Activated CD4-positive, alpha-beta memory T cell treated with anti-CD3 and anti-CD28 coated beads, Interleukin-2, amount 10 ng/mL, durations not matched to agents 7 days and 5 days (primary cell): ENCODE results near the gene CAMTA1. TPM values are rescaled to one million over a fixed set of nuclear protein-coding genes. Genes with fewer than 3 reads are reported as not detected.

Experiments
- CTCF ChIA-PET: fragments of 350-600 bp; sonication (Branson Sonifier 250); formaldehyde crosslinking; loops from one replicate; lab custom pipeline; 2021; ENCODE audit warnings: antibody characterized with exemption, inconsistent platforms; lab: Charles Lee
- POLR2A ChIA-PET: fragments of 350-600 bp; sonication (Branson Sonifier 250); formaldehyde crosslinking; loops from one replicate; lab custom pipeline; 2021; ENCODE audit warnings: antibody characterized with exemption; lab: Charles Lee
- DNase-seq: peaks from one replicate; pipeline ENCODE4 v3.0.0-alpha.2; 2020
- H3K27ac Mint-ChIP-seq: one replicate; pipeline ENCODE4 v1.8.0; 2021; ENCODE audit warnings: mild to moderate bottlenecking, mixed read lengths
- H3K27me3 Mint-ChIP-seq: one replicate; pipeline ENCODE4 v1.8.0; 2021; ENCODE audit warnings: mixed read lengths
- H3K36me3 Mint-ChIP-seq: one replicate; pipeline ENCODE4 v1.8.0; 2021; ENCODE audit warnings: low read depth, mixed read lengths
- H3K4me1 Mint-ChIP-seq: one replicate; pipeline ENCODE4 v1.8.0; 2021; ENCODE audit warnings: mixed read lengths
- H3K4me3 Mint-ChIP-seq: one replicate; pipeline ENCODE4 v1.8.0; 2021; ENCODE audit warnings: mild to moderate bottlenecking, mixed read lengths
- H3K9me3 Mint-ChIP-seq: one replicate; pipeline ENCODE4 v1.8.0; 2021; ENCODE audit warnings: mixed read lengths
- total RNA-seq, 2 experiments: library from RNA; stranded (reverse); gene quantifications; one replicate each; pipeline ENCODE4 v1.2.3, GENCODE V29; 2021

CAMTA1 gene
- total RNA-seq, 2 experiments from 2014 or later: 43.0 to 47.3 TPM

DNA sequence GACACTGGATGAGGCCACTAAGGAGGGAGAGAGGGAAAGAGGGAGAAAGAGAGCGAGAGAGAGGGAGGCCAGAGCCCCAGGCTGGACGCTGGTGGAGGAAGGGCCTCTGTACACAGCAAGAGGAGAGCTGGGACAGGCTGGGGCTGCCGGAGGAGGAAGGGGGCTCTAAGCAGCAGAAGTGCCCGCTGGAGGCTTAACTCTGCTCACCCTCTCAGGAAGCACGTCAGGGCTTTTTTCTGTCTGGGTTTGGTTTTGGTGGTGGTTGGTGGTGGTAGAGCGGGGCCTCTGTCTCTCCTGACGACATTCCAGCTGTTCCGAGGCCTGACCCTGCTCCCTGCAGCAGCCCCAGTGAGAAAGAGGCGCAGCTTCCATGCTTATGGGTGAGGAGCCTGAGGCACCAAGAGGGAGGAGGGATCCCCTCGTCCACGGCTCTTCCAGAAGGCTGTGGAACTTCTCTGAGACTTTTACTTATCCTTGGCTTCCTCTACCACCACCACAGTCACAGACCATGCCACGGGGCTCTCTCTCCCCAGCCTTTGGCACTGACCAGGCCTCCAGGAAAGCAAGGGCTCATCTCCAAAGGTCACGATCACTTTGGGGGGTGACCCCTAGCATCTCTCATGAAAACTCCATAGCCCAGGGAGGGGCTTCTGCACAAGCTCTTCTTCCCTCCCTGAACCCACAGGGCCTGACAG lies 849.4 kb downstream of the CAMTA1 start:
- CTCF ChIA-PET: no interaction called here
- no peak for DNase-seq
- Mint-ChIP-seq H3K27me3 (peaks cover 6% of the 10 kb centered on the region), H3K4me3 (no peak overlapping the region), H3K9me3 (no peaks in the 10 kb centered on the region), H3K36me3 (no peaks in the 10 kb centered on the region), H3K4me1 (no peaks in the 10 kb centered on the region), H3K27ac (no peak overlapping the region)
- POLR2A ChIA-PET: no interaction called here

DNA sequence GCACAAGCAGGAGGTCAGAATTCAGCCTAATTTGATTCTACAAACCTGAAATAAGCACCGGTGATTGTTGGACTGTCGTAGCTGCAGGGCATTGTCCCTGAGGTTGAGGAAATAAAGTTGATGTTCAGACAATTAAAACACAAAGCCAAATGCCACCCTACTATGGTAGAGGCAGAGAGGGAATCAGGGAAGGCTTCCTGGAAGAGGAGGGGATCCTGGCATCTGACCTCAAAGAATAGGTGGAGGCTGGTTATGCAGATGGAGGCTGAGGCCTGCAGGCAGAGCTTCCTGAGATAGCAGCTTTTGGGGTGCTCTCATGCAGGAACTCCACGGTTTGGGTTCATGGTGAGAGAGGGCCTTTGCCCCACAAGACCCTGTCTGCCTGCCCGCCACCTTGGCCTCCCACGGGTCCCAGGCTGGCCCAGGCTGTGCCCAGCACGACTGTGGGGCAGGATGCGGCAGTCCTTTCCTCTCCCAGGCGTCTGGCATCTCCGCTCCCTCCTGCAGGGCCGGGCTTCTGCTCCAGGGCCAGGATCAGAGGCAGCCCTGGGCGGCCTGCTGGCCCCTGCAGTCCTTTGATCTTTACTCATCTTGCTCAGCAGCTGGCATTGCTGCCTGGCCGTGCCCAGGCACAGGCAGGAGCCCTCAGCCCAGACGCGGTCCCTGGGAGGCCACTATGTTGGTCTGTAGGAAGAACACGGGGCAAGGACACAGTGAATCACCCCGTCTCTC lies 851.7 kb downstream of the CAMTA1 start:
- ChIA-PET POLR2A (no interaction called here), CTCF (no interaction called here)
- H3K9me3 Mint-ChIP-seq: no peaks in the 10 kb centered on the region
- DNase-seq: no peak
- peaks cover 4% of the 10 kb centered on the region for H3K27me3 Mint-ChIP-seq
- no peaks in the 10 kb centered on the region for H3K36me3 Mint-ChIP-seq
- no peak overlapping the region for H3K4me3 Mint-ChIP-seq
- H3K4me1 Mint-ChIP-seq: no peaks in the 10 kb centered on the region
- no peak overlapping the region for H3K27ac Mint-ChIP-seq

DNA sequence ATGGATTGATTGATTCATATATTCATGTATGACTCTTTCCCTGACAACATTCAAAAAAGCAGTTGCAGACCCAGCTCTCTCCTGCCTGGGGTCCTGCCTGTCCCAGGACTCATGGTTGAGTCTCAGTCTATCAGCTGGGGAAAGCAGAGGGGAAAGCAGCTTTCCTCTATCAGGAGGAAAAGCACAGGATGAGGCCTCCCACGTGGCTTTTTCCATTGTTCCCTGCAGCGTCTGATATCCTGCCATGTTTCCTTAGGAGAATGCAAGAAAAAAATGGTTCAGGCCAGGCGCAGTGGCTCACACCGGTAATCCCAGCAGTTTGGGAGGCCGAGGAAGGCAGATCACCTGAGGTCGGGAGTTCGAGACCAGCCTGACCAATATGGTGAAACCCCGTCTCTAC lies 852.8 kb downstream of the CAMTA1 start:
- H3K36me3 Mint-ChIP-seq: no peaks in the 10 kb centered on the region
- POLR2A ChIA-PET: no interaction called here
- H3K27me3 Mint-ChIP-seq: no peaks in the 10 kb centered on the region
- H3K9me3 Mint-ChIP-seq: no peaks in the 10 kb centered on the region
- no peak overlapping the region for H3K27ac Mint-ChIP-seq
- H3K4me1 Mint-ChIP-seq: no peaks in the 10 kb centered on the region
- no peak for DNase-seq
- no peak overlapping the region for H3K4me3 Mint-ChIP-seq
- CTCF ChIA-PET: no interaction called here

DNA sequence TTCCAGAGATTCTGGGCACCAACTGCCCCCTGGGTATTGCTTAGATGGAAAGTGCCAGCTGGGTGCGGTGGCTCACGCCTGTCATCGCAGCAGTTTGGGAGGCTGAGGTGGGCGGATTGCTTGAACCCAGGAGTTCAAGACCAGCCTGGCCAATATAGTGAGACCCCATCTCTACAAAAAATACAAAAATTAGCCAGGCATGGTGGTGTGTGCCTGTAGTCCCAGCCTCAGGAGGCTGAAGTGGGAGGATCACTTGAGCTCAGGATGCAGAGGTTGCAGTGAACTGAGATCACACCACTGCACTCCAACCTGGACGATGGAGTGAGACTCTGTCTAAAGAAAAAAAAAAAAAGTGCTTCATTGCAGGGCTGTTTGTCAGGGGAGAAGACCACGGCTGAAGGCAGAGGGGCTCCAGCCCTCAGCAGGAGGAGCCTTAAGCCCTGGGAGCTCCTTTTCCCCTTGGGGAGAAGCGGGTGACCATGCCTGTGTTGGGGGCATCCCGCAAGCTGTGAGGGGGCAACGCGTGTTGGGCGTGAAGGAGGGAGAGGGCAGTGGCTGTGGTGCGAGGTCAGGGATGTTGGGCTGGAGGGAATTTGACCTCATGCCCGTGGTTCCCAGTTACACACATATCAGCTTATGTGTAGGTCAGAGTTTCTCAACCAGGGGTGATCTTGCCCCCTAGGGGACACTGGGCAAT lies 854.3 kb downstream of the CAMTA1 start:
- Mint-ChIP-seq H3K9me3 (no peaks in the 10 kb centered on the region), H3K4me1 (no peaks in the 10 kb centered on the region), H3K36me3 (no peaks in the 10 kb centered on the region), H3K27ac (no peak overlapping the region), H3K27me3 (no peaks in the 10 kb centered on the region), H3K4me3 (no peak overlapping the region)
- ChIA-PET POLR2A (no interaction called here), CTCF (no interaction called here)
- DNase-seq: no peak

DNA sequence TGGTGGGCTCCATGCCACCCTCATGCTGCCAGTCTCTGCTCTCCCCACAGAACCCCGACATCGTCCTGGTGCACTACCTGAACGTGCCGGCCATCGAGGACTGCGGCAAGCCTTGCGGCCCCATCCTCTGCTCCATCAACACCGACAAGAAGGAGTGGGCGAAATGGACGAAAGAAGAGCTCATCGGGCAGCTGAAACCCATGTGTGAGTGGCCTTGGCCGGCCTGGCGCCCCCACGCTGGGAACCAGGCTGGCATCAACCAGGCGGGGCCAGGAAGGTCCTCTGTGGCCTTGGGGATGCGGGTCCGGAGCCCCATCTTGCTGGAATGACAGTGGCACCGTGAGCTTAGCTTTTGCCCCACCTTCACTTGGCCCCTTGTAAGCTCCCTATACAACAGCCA lies 855.1 kb downstream of the CAMTA1 start:
- Mint-ChIP-seq H3K4me1 (no peaks in the 10 kb centered on the region), H3K9me3 (no peaks in the 10 kb centered on the region), H3K27ac (no peak overlapping the region), H3K27me3 (no peaks in the 10 kb centered on the region), H3K36me3 (no peaks in the 10 kb centered on the region), H3K4me3 (no peak overlapping the region)
- ChIA-PET POLR2A (no interaction called here), CTCF (no interaction called here)
- DNase-seq: no peak

DNA sequence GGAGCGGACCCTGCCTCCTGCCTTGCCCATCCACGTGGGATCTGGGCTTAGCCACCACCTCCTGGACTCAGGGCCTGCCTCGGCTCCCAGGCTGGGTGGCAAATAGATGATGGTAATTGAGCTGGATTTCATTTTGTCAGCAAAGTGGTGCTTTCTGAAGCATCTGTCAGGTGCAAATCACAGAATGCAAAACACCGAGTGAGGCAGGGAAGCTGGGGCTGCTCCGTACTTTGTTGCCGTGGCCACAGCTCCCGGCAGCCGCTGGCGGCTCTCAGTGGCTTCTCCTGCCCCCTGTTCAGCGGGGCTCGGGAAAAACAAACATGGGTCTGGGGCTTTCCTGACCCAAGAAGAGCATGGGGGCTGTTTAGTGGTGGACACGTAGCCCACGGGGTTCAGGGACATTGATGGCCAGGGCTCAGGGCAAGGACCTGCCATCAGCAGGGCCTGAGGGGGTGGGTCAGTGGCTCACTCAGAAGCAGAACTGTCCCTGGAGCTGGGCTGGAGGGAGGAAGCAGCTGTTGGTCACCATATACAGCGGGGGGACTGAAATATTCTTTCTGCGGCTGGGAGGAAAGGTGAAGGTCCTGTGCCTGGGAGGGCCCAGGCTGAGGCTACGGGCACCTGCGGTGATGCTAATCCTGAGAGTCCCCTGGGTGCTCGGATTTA lies 855.8 kb downstream of the CAMTA1 start:
- H3K4me3 Mint-ChIP-seq: no peak overlapping the region
- H3K36me3 Mint-ChIP-seq: no peaks in the 10 kb centered on the region
- H3K4me1 Mint-ChIP-seq: no peaks in the 10 kb centered on the region
- DNase-seq: no peak
- POLR2A ChIA-PET: no interaction called here
- no peak overlapping the region for H3K27ac Mint-ChIP-seq
- CTCF ChIA-PET: no interaction called here
- H3K27me3 Mint-ChIP-seq: no peaks in the 10 kb centered on the region
- H3K9me3 Mint-ChIP-seq: no peaks in the 10 kb centered on the region

DNA sequence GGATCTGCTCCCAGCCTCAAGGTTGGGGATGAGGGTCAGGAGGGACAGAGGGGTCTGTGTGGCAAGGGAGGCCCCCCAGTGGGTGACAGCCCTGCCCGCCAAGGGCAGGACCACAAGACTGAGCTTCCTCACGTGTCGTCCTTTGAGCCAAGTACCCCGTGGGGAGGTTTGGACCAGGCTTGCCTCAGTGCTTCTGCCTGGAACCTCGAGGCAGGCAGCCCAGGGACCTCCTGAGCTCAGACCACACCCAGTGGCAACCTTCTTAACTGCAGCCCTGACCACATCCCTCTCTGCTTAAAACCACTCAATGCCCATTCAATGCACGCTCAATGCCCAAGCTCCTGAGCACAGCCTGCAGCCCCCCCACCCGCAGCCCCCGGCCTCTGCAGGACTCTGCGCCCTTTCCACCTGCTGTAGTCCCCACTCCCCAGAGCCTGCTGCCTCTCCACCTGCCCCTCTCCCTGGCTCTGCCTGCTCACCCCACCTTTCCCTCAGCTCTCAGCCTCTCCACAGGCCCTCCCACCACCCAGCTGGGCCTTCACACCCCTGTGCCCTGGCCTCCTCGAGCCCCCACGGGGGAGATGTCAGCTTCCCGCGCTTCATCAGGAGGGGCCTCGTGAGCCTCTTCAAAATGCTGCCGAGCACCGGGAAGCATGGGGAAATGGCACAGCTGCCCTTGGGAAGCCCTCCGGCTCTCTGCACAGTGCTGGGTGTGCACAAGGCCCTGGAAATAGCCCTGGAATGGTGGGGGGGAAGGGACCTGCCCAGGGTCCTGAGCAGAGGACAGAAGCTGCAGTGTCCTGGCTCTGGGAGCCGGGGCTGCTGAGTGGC lies 856.5 kb downstream of the CAMTA1 start:
- POLR2A ChIA-PET: no interaction called here
- CTCF ChIA-PET: no interaction called here
- H3K4me3 Mint-ChIP-seq: no peak overlapping the region
- H3K36me3 Mint-ChIP-seq: no peaks in the 10 kb centered on the region
- no peaks in the 10 kb centered on the region for H3K4me1 Mint-ChIP-seq
- H3K9me3 Mint-ChIP-seq: no peaks in the 10 kb centered on the region
- DNase-seq: no peak
- no peaks in the 10 kb centered on the region for H3K27me3 Mint-ChIP-seq
- no peak overlapping the region for H3K27ac Mint-ChIP-seq

DNA sequence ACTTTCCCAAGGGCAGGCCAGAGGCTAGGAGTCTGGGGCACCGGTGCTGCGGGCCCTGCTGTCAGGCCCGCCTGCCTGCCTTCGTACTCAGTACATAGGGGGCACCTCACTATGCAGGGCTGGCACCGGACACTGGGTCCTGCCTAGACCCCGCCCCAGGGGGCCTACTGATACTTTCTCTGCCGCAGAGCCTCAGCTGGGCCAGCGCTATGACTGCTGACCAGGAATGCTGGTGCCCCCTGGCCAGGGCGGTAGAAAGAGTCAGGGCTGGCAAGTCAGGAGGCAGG lies 857.1 kb downstream of the CAMTA1 start:
- no peak overlapping the region for H3K4me3 Mint-ChIP-seq
- H3K4me1 Mint-ChIP-seq: no peaks in the 10 kb centered on the region
- H3K36me3 Mint-ChIP-seq: no peaks in the 10 kb centered on the region
- H3K9me3 Mint-ChIP-seq: no peaks in the 10 kb centered on the region
- DNase-seq: no peak
- ChIA-PET POLR2A (no interaction called here), CTCF (no interaction called here)
- H3K27me3 Mint-ChIP-seq: no peaks in the 10 kb centered on the region
- no peak overlapping the region for H3K27ac Mint-ChIP-seq

DNA sequence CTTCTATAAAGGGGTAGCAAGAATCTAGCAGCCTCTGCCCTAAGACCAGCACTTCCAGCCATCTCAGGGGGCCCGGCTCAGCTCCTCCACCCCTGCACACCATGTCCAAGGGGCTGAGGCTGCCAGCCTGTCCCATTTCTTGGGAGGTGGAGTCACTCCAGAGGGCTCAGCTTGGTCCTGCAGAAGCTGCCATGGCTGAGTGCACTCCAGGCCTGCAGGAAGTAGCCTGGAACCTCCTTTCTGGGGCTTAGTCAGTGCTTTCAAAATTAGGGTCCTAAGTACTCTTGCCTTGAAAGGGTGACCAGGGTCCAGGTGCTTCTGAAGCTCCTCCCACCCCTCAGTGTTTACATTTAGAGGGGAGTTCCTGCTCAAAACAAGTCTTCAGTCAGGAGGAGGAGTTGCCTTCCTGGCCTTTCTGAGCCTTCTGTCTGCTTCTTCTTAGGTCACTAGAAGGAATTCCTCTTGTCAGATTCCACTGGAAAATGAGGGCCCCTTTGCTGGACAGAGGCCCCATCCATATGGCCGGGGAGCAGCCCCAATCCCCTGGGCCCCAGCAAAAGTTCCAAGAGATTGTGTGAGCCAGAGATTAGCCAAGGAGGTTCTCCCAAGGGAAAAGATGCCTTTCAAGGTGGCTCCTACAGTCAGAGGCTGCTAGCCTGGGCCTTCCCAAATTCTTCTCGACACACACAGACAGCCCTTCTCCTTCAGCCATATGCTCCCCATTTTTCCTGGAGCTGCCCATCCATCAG lies 857.7 kb downstream of the CAMTA1 start:
- Mint-ChIP-seq H3K4me3 (no peak overlapping the region), H3K4me1 (no peaks in the 10 kb centered on the region), H3K9me3 (no peaks in the 10 kb centered on the region), H3K27ac (no peak overlapping the region), H3K36me3 (no peaks in the 10 kb centered on the region), H3K27me3 (no peaks in the 10 kb centered on the region)
- POLR2A ChIA-PET: no interaction called here
- CTCF ChIA-PET: no interaction called here
- DNase-seq: no peak

DNA sequence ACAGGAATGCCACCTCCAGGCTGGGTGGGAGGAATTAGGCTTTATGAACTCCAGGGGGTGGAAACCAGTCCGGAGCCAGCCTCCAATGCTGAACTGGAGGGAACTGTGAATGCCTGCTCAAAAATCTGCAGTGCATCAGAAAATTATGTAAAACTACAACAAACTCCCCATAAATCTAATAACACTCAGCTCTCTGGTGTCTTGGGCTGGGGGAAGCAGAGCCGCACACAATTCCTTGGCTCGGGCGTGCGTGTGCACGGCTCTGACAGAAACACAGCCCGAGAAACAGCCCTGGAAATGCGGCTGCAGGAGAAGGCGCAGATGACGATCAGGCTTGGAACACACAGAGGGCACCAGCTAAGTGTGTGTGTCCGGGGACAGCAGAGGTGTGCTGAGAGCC lies 858.3 kb downstream of the CAMTA1 start:
- Mint-ChIP-seq H3K4me1 (no peaks in the 10 kb centered on the region), H3K4me3 (no peak overlapping the region), H3K27ac (no peak overlapping the region), H3K36me3 (no peaks in the 10 kb centered on the region), H3K9me3 (no peaks in the 10 kb centered on the region), H3K27me3 (no peaks in the 10 kb centered on the region)
- ChIA-PET POLR2A (no interaction called here), CTCF (no interaction called here)
- no peak for DNase-seq

DNA sequence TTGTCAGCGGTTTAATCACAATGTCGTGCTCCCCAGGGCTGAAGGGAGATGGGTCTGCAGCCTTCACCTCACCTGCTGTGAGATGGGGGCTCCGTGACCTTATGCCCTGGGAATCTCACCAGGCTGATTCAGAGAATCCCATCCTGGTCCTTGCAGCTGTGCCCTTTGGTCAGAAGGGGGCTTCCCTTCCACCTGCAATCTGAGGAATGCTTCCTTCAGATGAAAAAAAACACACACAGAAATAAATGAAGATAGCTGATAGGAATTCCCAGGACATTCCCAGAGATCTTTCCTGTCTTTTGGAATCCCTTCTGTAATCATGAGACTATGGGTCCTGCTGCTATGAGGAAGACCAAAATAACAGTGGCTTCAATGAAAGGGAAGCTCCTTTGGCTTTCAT lies 858.8 kb downstream of the CAMTA1 start:
- no peak for DNase-seq
- Mint-ChIP-seq H3K4me1 (no peaks in the 10 kb centered on the region), H3K4me3 (no peak overlapping the region), H3K27me3 (no peaks in the 10 kb centered on the region), H3K36me3 (no peaks in the 10 kb centered on the region), H3K27ac (no peak overlapping the region), H3K9me3 (no peaks in the 10 kb centered on the region)
- POLR2A ChIA-PET: no interaction called here
- CTCF ChIA-PET: no interaction called here

DNA sequence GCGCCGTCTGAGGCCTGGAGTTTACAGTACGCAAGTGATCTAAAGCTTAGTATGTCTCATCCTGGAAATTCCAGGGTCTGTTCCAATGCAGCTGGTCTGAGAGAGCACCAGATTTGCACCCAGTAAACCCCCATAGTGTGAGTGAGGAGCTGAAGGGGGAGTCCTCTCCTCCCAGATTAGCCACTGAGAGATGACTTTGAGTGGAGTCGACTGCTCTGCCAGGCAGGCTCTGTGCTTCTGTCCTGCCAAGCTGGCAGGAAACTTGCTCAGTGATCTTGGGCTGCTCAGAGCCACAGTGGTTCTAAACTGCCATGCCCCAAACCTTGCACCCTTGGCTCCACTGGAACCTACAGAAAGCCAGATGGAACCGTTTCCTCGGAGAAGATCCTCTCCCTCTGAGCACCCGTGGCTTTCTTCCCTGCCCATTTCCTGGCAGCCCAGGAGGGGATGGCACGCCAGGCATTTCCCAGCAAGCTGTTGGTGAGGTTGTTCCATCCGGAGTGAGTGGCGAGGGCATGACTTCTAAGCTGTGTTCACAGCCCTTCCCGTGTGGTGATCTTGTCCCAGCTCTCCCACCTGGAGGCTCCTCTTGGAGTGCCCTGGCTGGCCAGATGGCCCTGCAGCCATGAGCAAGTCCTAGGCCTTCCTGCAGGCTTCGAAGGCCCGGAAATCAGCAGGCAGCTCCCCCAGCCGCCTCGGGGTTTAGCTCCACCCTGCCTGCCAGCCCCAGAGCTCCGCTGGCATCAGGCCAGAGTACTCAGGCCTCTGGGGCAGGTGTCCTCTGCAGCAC lies 859.9 kb downstream of the CAMTA1 start:
- no peaks in the 10 kb centered on the region for H3K36me3 Mint-ChIP-seq
- DNase-seq: no peak
- H3K4me1 Mint-ChIP-seq: no peaks in the 10 kb centered on the region
- ChIA-PET CTCF (no interaction called here), POLR2A (no interaction called here)
- H3K4me3 Mint-ChIP-seq: no peak overlapping the region
- no peaks in the 10 kb centered on the region for H3K27me3 Mint-ChIP-seq
- no peaks in the 10 kb centered on the region for H3K9me3 Mint-ChIP-seq
- no peak overlapping the region for H3K27ac Mint-ChIP-seq
